Heart left ventricle (tissue), 13 donors: ENCODE measurements around the gene FUZ.

Experiments used
- CTCF ChIP-seq, 12 donors: fragments of 200-600 bp; sonication (generic) in 4 of 12; IDR thresholded peaks; one replicate each; pipeline versions ENCODE4 v1.5.0 to v1.8.0; 2018 to 2022; ENCODE audit warnings: antibody characterized with exemption in 12 of 12, mild to moderate bottlenecking in 5 of 12
- POLR2A ChIP-seq, 2 donors: fragments of 450-650 bp; IDR thresholded peaks; one replicate each; pipeline ENCODE4 v1.6.1; 2017; ENCODE audit warnings: antibody characterized with exemption in 2 of 2, mild to moderate bottlenecking in 2 of 2, moderate library complexity in 2 of 2
- donor health status: ischemic (EF 13 %, LVEDD 7.1; RV severe dilation, severe dysfunction).
- donor health status: DM: no; HTN: yes; CAD: no.
- donor health status: DM: no; HTN: no; CAD: no.
- donor health status: ischemic (EF 25% LVEDD 6.9; RV normal size, moderate dysfunction).
- donor health status: ischemic (EF 25% LVEDD 5.7; RV mildly dilated, moderate dysfunction).
- donor health status: ischemic (EF 35%, LVEDD 5.7; RV mildly dilated, moderate dysfunction).
- donor health status: nonischemic (EF 11% LVEDD 7.7; RV severe dilation, severe dysfunction).
- donor health status: DM: yes; HTN: yes; CAD: no.
- donor health status: PGD.
- donor health status: ischemic (EF 29% LVEDD 5.4; RV normal size, mild dysfunction).
- donor health status: nonischemic (EF 23%, LVEDD 6.1; RV moderate dilation, normal function).

DNA sequence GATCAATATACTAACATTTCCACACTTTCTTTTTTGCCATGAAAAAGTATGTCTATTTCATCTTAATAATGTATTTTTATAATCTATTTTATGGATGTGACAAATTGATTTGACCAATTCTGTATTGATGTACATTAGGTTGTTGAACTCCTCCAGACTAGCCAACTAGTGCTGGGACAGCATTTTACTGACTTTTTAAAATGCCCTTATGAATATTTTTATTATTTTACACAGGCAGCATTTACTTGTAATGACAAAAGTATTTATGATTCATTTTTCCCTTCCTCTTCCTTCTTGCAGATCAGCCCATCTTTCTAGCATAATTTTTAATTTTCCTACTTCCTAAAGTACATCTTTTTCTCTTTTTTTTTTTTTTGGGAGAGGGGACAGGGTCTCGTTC, 918 bp upstream of the FUZ start:
- no peak for TF ChIP-seq CTCF (IDR thresholded peaks at IDR 0.05)
- TF ChIP-seq POLR2A (IDR thresholded peaks at IDR 0.05), result no peak
